H9 (cell line): ENCODE measurements around the gene PAM. TPM values are rescaled to one million over a fixed set of nuclear protein-coding genes. Genes with fewer than 3 reads are reported as not detected.

ENCODE experiments used
- DNase-seq: peaks from one replicate; pipeline ENCODE4 v3.0.0-alpha.2; 2017
- H2AFZ ChIP-seq: one replicate; pipeline ENCODE4 v1.6.1; 2013; ENCODE audit warnings: mild to moderate bottlenecking, low read length, control low read depth, moderate library complexity
- H2AK5ac ChIP-seq: 2 replicates; pipeline ENCODE4 v1.6.1; 2013; ENCODE audit warnings: low read length, control low read depth, mixed read lengths; ENCODE audit not compliant: insufficient read length
- H2BK120ac ChIP-seq: one replicate; pipeline ENCODE4 v1.6.1; 2013; ENCODE audit warnings: low read depth, mild to moderate bottlenecking, low read length, control low read depth, inconsistent platforms; ENCODE audit not compliant: poor library complexity, severe bottlenecking
- H2BK12ac ChIP-seq: 2 replicates; pipeline ENCODE4 v1.6.1; 2013; ENCODE audit warnings: low read length, control low read depth, mixed read lengths, low read depth; ENCODE audit not compliant: insufficient read length
- H2BK15ac ChIP-seq: 2 replicates; pipeline ENCODE4 v1.6.1; 2013; ENCODE audit warnings: low read depth, low read length, control low read depth
- H2BK20ac ChIP-seq: one replicate; pipeline ENCODE4 v1.6.1; 2013; ENCODE audit warnings: low read depth, mild to moderate bottlenecking, low read length, control low read depth, inconsistent platforms; ENCODE audit not compliant: poor library complexity, severe bottlenecking
- H2BK5ac ChIP-seq: 2 replicates; pipeline ENCODE4 v1.6.1; 2013; ENCODE audit warnings: low read length, control low read depth, mixed read lengths; ENCODE audit not compliant: insufficient read length
- H3K14ac ChIP-seq: 2 replicates; pipeline ENCODE4 v1.6.1; 2013; ENCODE audit warnings: low read length, control low read depth; ENCODE audit not compliant: insufficient read depth
- H3K18ac ChIP-seq: 2 replicates; pipeline ENCODE4 v1.6.1; 2013; ENCODE audit warnings: low read depth, mild to moderate bottlenecking, mixed read lengths, low read length, control low read depth; ENCODE audit not compliant: insufficient read length
- H3K23ac ChIP-seq: 2 replicates; pipeline ENCODE4 v1.6.1; 2013; ENCODE audit warnings: low read length, control low read depth, mixed read lengths, low read depth; ENCODE audit not compliant: insufficient read length
- H3K23me2 ChIP-seq: 2 replicates; pipeline ENCODE4 v1.6.1; 2013; ENCODE audit warnings: low read depth, mild to moderate bottlenecking, mixed read lengths, low read length, control low read depth; ENCODE audit not compliant: insufficient read length, poor library complexity, severe bottlenecking
- H3K27ac ChIP-seq: 2 replicates; pipeline ENCODE4 v1.5.1; 2013; ENCODE audit warnings: low read length, control low read depth, mixed read lengths, low read depth; ENCODE audit not compliant: insufficient read length
- H3K27me3 ChIP-seq: 2 replicates; pipeline ENCODE4 v1.6.1; 2013; ENCODE audit warnings: low read length, control low read depth, inconsistent platforms; ENCODE audit not compliant: insufficient read depth
- H3K4ac ChIP-seq: 2 replicates; pipeline ENCODE4 v1.6.1; 2013; ENCODE audit warnings: low read depth, mild to moderate bottlenecking, control low read depth, inconsistent platforms, low read length, moderate library complexity
- H3K4me1 ChIP-seq: 2 replicates; pipeline ENCODE4 v1.6.1; 2013; ENCODE audit warnings: low read length, control low read depth, inconsistent platforms; ENCODE audit not compliant: insufficient read depth
- H3K4me2 ChIP-seq: 2 replicates; pipeline ENCODE4 v1.6.1; 2013; ENCODE audit warnings: low read length, control low read depth, mixed read lengths; ENCODE audit not compliant: insufficient read length, insufficient read depth
- H3K56ac ChIP-seq: 2 replicates; pipeline ENCODE4 v1.6.1; 2013; ENCODE audit warnings: low read depth, mild to moderate bottlenecking, mixed read lengths, low read length, control low read depth; ENCODE audit not compliant: insufficient read length
- H3K79me1 ChIP-seq: 2 replicates; pipeline ENCODE4 v1.6.1; 2013; ENCODE audit warnings: low read depth, mild to moderate bottlenecking, moderate library complexity, low read length, control low read depth, inconsistent platforms; ENCODE audit not compliant: insufficient read depth, poor library complexity, severe bottlenecking
- H3K79me2 ChIP-seq: 2 replicates; pipeline ENCODE4 v1.6.1; 2013; ENCODE audit warnings: low read length, control low read depth, inconsistent platforms; ENCODE audit not compliant: insufficient read depth
- H3K9ac ChIP-seq: 2 replicates; pipeline ENCODE4 v1.6.1; 2013; ENCODE audit warnings: low read length, control low read depth, mixed read lengths; ENCODE audit not compliant: insufficient read length; ENCODE audit errors: extremely low read depth
- H3K9me3 ChIP-seq: one replicate; pipeline ENCODE4 v1.6.1; 2013; ENCODE audit warnings: low read depth, low read length, inconsistent platforms; ENCODE audit not compliant: control insufficient read depth
- H3T11ph ChIP-seq: one replicate; pipeline ENCODE4 v1.6.1; 2013; ENCODE audit warnings: mild to moderate bottlenecking, low read length, control low read depth, inconsistent platforms
- H4K20me1 ChIP-seq: one replicate; pipeline ENCODE4 v1.6.1; 2013; ENCODE audit not compliant: control insufficient read depth, insufficient read length, insufficient read depth
- H4K5ac ChIP-seq: 2 replicates; pipeline ENCODE4 v1.6.1; 2013; ENCODE audit warnings: low read depth, mild to moderate bottlenecking, mixed read lengths, low read length, control low read depth; ENCODE audit not compliant: insufficient read length
- H4K8ac ChIP-seq: replicated peaks from 2 replicates; pipeline ENCODE4 v1.6.1; 2013; ENCODE audit warnings: low read length, control low read depth, mixed read lengths, low read depth; ENCODE audit not compliant: insufficient read length
- H4K91ac ChIP-seq: 2 replicates; pipeline ENCODE4 v1.6.1; 2013; ENCODE audit warnings: low read depth, mild to moderate bottlenecking, moderate library complexity, mixed read lengths, low read length, control low read depth; ENCODE audit not compliant: insufficient read length
- H3K27ac Mint-ChIP-seq, 3 experiments: 2 replicates in 2 of 3; 3 replicates in 1 of 3; pipeline ENCODE4 v1.8.0; 2020 to 2021; ENCODE audit warnings: mixed read lengths in 3 of 3, mild to moderate bottlenecking in 1 of 3, moderate library complexity in 1 of 3
- H3K27me3 Mint-ChIP-seq: 2 replicates; pipeline ENCODE4 v1.8.0; 2021; ENCODE audit warnings: low read depth, mild to moderate bottlenecking, moderate library complexity, mixed read lengths
- H3K36me3 Mint-ChIP-seq, 3 experiments: 2 replicates in 2 of 3; 3 replicates in 1 of 3; pipeline ENCODE4 v1.8.0; 2020 to 2021; ENCODE audit warnings: low read depth in 3 of 3, mixed read lengths in 3 of 3; ENCODE audit not compliant: insufficient read depth in 1 of 3
- H3K4me1 Mint-ChIP-seq, 2 experiments: 2 replicates each; pipeline ENCODE4 v1.8.0; 2020; ENCODE audit warnings: mixed read lengths in 2 of 2
- H3K4me3 Mint-ChIP-seq, 2 experiments: 2 replicates in 1 of 2; 3 replicates in 1 of 2; pipeline ENCODE4 v1.8.0; 2020 to 2021; ENCODE audit warnings: mild to moderate bottlenecking in 2 of 2, mixed read lengths in 2 of 2, moderate library complexity in 1 of 2
- H3K9me3 Mint-ChIP-seq, 2 experiments: 2 replicates in 1 of 2; 3 replicates in 1 of 2; pipeline ENCODE4 v1.8.0; 2020; ENCODE audit warnings: mild to moderate bottlenecking in 2 of 2, mixed read lengths in 2 of 2, moderate library complexity in 1 of 2
- CTCF ChIP-seq: fragments of 200-600 bp; sonication (generic); conservative IDR thresholded peaks from 3 replicates; pipeline ENCODE4 v1.8.0; 2021; ENCODE audit warnings: antibody characterized with exemption, mild to moderate bottlenecking
- WGBS: extraction: QIAGEN DNeasy Blood & Tissue Kit; methylation state at CpG from one replicate; pipeline ENCODE4 v1.1.7; 2013; ENCODE audit warnings: missing lambda C conversion rate, low lambda C conversion rate, mixed read lengths; ENCODE audit not compliant: insufficient read length; ENCODE audit errors: extremely low coverage; 5-methylcytosine and 5-hydroxymethylcytosine counted together
- total RNA-seq: library from RNA; stranded (reverse); gene quantifications from 2 replicates; pipeline ENCODE4 v1.2.1, GENCODE V29; 2021

PAM gene
- total RNA-seq, 1 experiment from 2014 or later, result 31.5 TPM

GRCh38 chr5:102765350-102765749 is 10.2 kb downstream of the PAM start:
- Histone ChIP-seq H3K9me3 (no peaks in the 10 kb centered on the region), H2AFZ (no peak overlapping the region), H3K4ac (no peak overlapping the region), H3K27me3 (no peaks in the 10 kb centered on the region), H3K14ac (no peak overlapping the region), H2BK120ac (no peak overlapping the region), H3K9ac (no peak overlapping the region), H3K27ac (no peak overlapping the region), H3K79me2 (no peaks in the 10 kb centered on the region), H3K18ac (no peak overlapping the region), H3K56ac (no peak overlapping the region), H3T11ph (no peak overlapping the region), H4K20me1 (no peaks in the 10 kb centered on the region), H2BK5ac (no peak overlapping the region), H4K8ac (no peak overlapping the region), H3K79me1 (no peaks in the 10 kb centered on the region), H3K23ac (no peak overlapping the region), H3K4me2 (no peak overlapping the region), H3K4me1 (peaks cover 5% of the 10 kb centered on the region; the same call in 1 of the 2 replicates), H4K91ac (no peak overlapping the region), H2BK20ac (no peak overlapping the region), H2AK5ac (no peak overlapping the region), H3K23me2 (no peaks in the 10 kb centered on the region), H2BK15ac (no peak overlapping the region), H2BK12ac (no peak overlapping the region), H4K5ac (no peak overlapping the region)
- Mint-ChIP-seq H3K36me3 (no peaks in the 10 kb centered on the region), H3K27ac (no peak overlapping the region), H3K4me3 (no peak overlapping the region), H3K27me3 (no peaks in the 10 kb centered on the region), H3K9me3 (no peaks in the 10 kb centered on the region), H3K4me1 (peaks cover 28 to 34% of the 10 kb centered on the region in 2 experiments)
- no peak for DNase-seq
- no CpG with 5 or more reads among the region's 3 CpGs for WGBS
- TF ChIP-seq CTCF, result no peak
